Stomach (tissue), 9 donors: ENCODE measurements around the gene PTPRZ1. TPM values are rescaled to one million over a fixed set of nuclear protein-coding genes. Genes with fewer than 3 reads are reported as not detected.

Source experiments
- DNase-seq, 2 donors: peaks; one replicate each; pipeline versions ENCODE4 v3.0.0 to v3.0.0-alpha.2; 2013 to 2019
- H3K27ac ChIP-seq, 5 donors: fragments of 200-600 bp in 4 of 5; sonication (generic) in 4 of 5; one replicate each; pipeline ENCODE4 v1.5.1; 2013 to 2019; ENCODE audit warnings: mild to moderate bottlenecking in 1 of 5, moderate library complexity in 1 of 5
- H3K27me3 ChIP-seq, 3 donors: fragments of 200-600 bp; sonication (generic); one replicate each; pipeline ENCODE4 v1.5.1; 2017 to 2019; ENCODE audit warnings: mixed run types in 1 of 3
- H3K36me3 ChIP-seq, 4 donors: fragments of 200-600 bp; sonication (generic); 1 replicate in 3 of 4; 2 replicates in 1 of 4; pipeline ENCODE4 v1.5.1; 2016 to 2019
- H3K4me1 ChIP-seq, 4 donors: fragments of 200-600 bp; sonication (generic); one replicate each; pipeline ENCODE4 v1.5.1; 2016 to 2019
- H3K4me3 ChIP-seq, 4 donors: fragments of 200-600 bp; sonication (generic) in 3 of 4; one replicate each; pipeline ENCODE4 v1.5.1; 2016 to 2019; ENCODE audit warnings: mild to moderate bottlenecking in 1 of 4
- H3K9me3 ChIP-seq, 4 donors: fragments of 200-600 bp; sonication (generic); one replicate each; pipeline ENCODE4 v1.5.1; 2016 to 2019
- EP300 ChIP-seq: sonication (generic); formaldehyde crosslinking; IDR thresholded peaks from one replicate; pipeline ENCODE4 v1.6.1; 2017; ENCODE audit warnings: antibody characterized with exemption
- POLR2A ChIP-seq, 4 donors: fragments of 450-650 bp; IDR thresholded peaks; one replicate each; pipeline ENCODE4 v1.6.1; 2016; ENCODE audit warnings: antibody characterized with exemption in 4 of 4, control low read depth in 2 of 4, mild to moderate bottlenecking in 1 of 4, moderate library complexity in 1 of 4
- POLR2AphosphoS5 ChIP-seq, 3 donors: sonication (generic); formaldehyde crosslinking; IDR thresholded peaks; one replicate each; pipeline ENCODE4 v1.6.1; 2016; ENCODE audit warnings: antibody characterized with exemption in 3 of 3
- WGBS, 5 donors: extraction: QIAGEN DNeasy Blood & Tissue Kit in 3 of 5; methylation state at CpG; one replicate each; pipeline versions ENCODE4 v1.1.5 to v1.1.7; 2013 to 2018; 5-methylcytosine and 5-hydroxymethylcytosine counted together
- intact Hi-C: fragments of 100-400 bp; cut with DNase I; formaldehyde crosslinking; loops from one replicate; pipeline ENCODE4 v1.15.1; 2023; ENCODE audit warnings: low total_unique reads
- polyA plus RNA-seq, 3 donors: library from polyadenylated mRNA; stranded (reverse); fragments of 200-250 nt; gene quantifications; one replicate each; pipeline ENCODE4 v1.2.3, GENCODE V29; 2013
- total RNA-seq, 5 donors: library from RNA; depleted of rRNA; stranded (reverse); fragments of >200 nt; gene quantifications; one replicate each; pipeline versions ENCODE4 v1.1.0 to v1.2.3, GENCODE V29; 2014 to 2016
- TF ChIP-seq, protein P1 (sequence below), 7 experiments: fragments of 450-650 bp in 4 of 7; fragments of 200-600 bp in 3 of 7; sonication (generic) in 3 of 7; IDR thresholded peaks; one replicate each; pipeline ENCODE4 v1.5.1; 2016 to 2019; ENCODE audit warnings: antibody characterized with exemption in 7 of 7, control low read depth in 2 of 7, mild to moderate bottlenecking in 1 of 7
- donor health status: healthy with polysubstance abuse.
- donor health status: Bipolar disorder and iron deficiency.
- donor health status: healthy.

PTPRZ1 gene
- total and polyA plus RNA-seq, 8 donors = 0.29 to 31.6 (median 18.1) TPM

GRCh38 chr7:121874298-121874697, 1.3 kb downstream of the PTPRZ1 start:
- DNase-seq = no peak
- peak overlapping the region in 2 of 5 donors; percentile 64 to 70 for H3K27ac ChIP-seq
- H3K4me1 ChIP-seq = peaks cover 6 to 21% (median 17%) of the 10 kb centered on the region in 4 donors
- H3K36me3 ChIP-seq = no peaks in the 10 kb centered on the region
- WGBS, 5 donors = 6 to 16% (median 13%) methylated on average over 9 of the region's 9 CpGs
- peaks cover 0 to 41% (median 14%) of the 10 kb centered on the region in 3 donors for H3K27me3 ChIP-seq
- intact Hi-C loops = no loop called here
- peak overlapping the region; percentile 56 to 69 (median 62) for H3K4me3 ChIP-seq
- no peak for TF ChIP-seq EP300
- no peak for TF ChIP-seq POLR2AphosphoS5 (IDR thresholded peaks at IDR 0.05)
- TF ChIP-seq POLR2A (IDR thresholded peaks at IDR 0.05) = no peak
- no peaks in the 10 kb centered on the region for H3K9me3 ChIP-seq

- no peak overlapping the region for H3K27ac ChIP-seq
- no peaks in the 10 kb centered on the region for H3K9me3 ChIP-seq
- peaks cover 0 to 41% (median 14%) of the 10 kb centered on the region in 3 donors for H3K27me3 ChIP-seq
- intact Hi-C loops = no loop called here
- TF ChIP-seq, protein P1, sequence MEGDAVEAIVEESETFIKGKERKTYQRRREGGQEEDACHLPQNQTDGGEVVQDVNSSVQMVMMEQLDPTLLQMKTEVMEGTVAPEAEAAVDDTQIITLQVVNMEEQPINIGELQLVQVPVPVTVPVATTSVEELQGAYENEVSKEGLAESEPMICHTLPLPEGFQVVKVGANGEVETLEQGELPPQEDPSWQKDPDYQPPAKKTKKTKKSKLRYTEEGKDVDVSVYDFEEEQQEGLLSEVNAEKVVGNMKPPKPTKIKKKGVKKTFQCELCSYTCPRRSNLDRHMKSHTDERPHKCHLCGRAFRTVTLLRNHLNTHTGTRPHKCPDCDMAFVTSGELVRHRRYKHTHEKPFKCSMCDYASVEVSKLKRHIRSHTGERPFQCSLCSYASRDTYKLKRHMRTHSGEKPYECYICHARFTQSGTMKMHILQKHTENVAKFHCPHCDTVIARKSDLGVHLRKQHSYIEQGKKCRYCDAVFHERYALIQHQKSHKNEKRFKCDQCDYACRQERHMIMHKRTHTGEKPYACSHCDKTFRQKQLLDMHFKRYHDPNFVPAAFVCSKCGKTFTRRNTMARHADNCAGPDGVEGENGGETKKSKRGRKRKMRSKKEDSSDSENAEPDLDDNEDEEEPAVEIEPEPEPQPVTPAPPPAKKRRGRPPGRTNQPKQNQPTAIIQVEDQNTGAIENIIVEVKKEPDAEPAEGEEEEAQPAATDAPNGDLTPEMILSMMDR (IDR thresholded peaks at IDR 0.05) = no peak
- TF ChIP-seq POLR2A (IDR thresholded peaks at IDR 0.05) = no peak
- TF ChIP-seq EP300 = no peak
- no peak for TF ChIP-seq POLR2AphosphoS5 (IDR thresholded peaks at IDR 0.05)
- no peak overlapping the region for H3K4me3 ChIP-seq
- no peak for DNase-seq
- H3K36me3 ChIP-seq = no peaks in the 10 kb centered on the region
- peaks cover 6 to 21% (median 17%) of the 10 kb centered on the region in 4 donors for H3K4me1 ChIP-seq
These were observed 2.2 kb downstream of the PTPRZ1 start for GRCh38 chr7:121875203-121875602.

- H3K4me3 ChIP-seq = no peak overlapping the region
- intact Hi-C loops = no loop called here
- TF ChIP-seq, protein P1 (IDR thresholded peaks at IDR 0.05) = no peak
- TF ChIP-seq EP300 (no peak), POLR2AphosphoS5 (IDR thresholded peaks at IDR 0.05) (no peak), POLR2A (IDR thresholded peaks at IDR 0.05) (no peak)
- WGBS, 5 donors = 70 to 78% (median 74%) methylated on average over 5 of the region's 5 CpGs
- no peak for DNase-seq
- no peaks in the 10 kb centered on the region for H3K36me3 ChIP-seq
- no peak overlapping the region for H3K27ac ChIP-seq
- H3K4me1 ChIP-seq = peaks cover 6 to 21% (median 17%) of the 10 kb centered on the region in 4 donors
- peaks cover 0 to 27% (median 14%) of the 10 kb centered on the region in 3 donors for H3K27me3 ChIP-seq
- H3K9me3 ChIP-seq = no peaks in the 10 kb centered on the region
These were observed 3.9 kb downstream of the PTPRZ1 start for GRCh38 chr7:121876656-121877500.

- no peak for DNase-seq
- Histone ChIP-seq H3K27ac (no peak overlapping the region), H3K9me3 (no peaks in the 10 kb centered on the region), H3K4me3 (no peak overlapping the region), H3K4me1 (peaks cover 0 to 6% (median 1%) of the 10 kb centered on the region in 4 donors), H3K27me3 (peaks cover 0 to 7% (median 0%) of the 10 kb centered on the region in 3 donors), H3K36me3 (no peaks in the 10 kb centered on the region)
- TF ChIP-seq EP300 (no peak), POLR2A (IDR thresholded peaks at IDR 0.05) (no peak), POLR2AphosphoS5 (IDR thresholded peaks at IDR 0.05) (no peak)
- TF ChIP-seq, protein P1 (IDR thresholded peaks at IDR 0.05) = no peak
- 74 to 86% (median 75%) methylated on average over 5 of the region's 5 CpGs for WGBS, 5 donors
- intact Hi-C loops = no loop called here
These were observed 6.0 kb downstream of the PTPRZ1 start for GRCh38 chr7:121878918-121879464.
